Ovary (tissue), 9 donors: ENCODE data around the gene FARS2. TPM values are rescaled to one million over a fixed set of nuclear protein-coding genes. Genes with fewer than 3 reads are reported as not detected.
"Not testable (repeated sequence)": the region's sequence is repeated elsewhere in the genome, so short reads cannot be mapped to it uniquely, and the experiment has no call there.

Experiments used
- DNase-seq, 5 donors: peaks; one replicate each; pipeline ENCODE4 v3.0.0-alpha.2; 2019 to 2020
- H3K27ac ChIP-seq, 2 donors: fragments of 200-600 bp; one replicate each; pipeline versions ENCODE4 v1.5.1 to v1.8.0; 2019 to 2022
- H3K27me3 ChIP-seq: fragments of 200-600 bp; one replicate; pipeline ENCODE4 v1.8.0; 2022
- H3K36me3 ChIP-seq: fragments of 200-600 bp; sonication (generic); one replicate; pipeline ENCODE4 v1.5.1; 2019
- H3K4me1 ChIP-seq: one replicate; pipeline ENCODE4 v1.8.1; 2013; ENCODE audit warnings: mild to moderate bottlenecking, moderate library complexity; ENCODE audit not compliant: insufficient read depth
- H3K4me3 ChIP-seq: fragments of 200-600 bp; sonication (generic); one replicate; pipeline ENCODE4 v1.5.1; 2017
- H3K9me3 ChIP-seq, 2 donors: fragments of 200-600 bp in 1 of 2; sonication (generic) in 1 of 2; one replicate each; pipeline versions ENCODE4 v1.5.1 to v1.8.1; 2013 to 2019; ENCODE audit warnings: mild to moderate bottlenecking in 1 of 2, moderate library complexity in 1 of 2
- EP300 ChIP-seq: sonication (generic); formaldehyde crosslinking; IDR thresholded peaks from one replicate; pipeline ENCODE4 v1.6.1; 2017; ENCODE audit warnings: antibody characterized with exemption
- POLR2A ChIP-seq: fragments of 450-650 bp; IDR thresholded peaks from one replicate; pipeline ENCODE4 v1.6.1; 2017; ENCODE audit warnings: antibody characterized with exemption, mild to moderate bottlenecking, moderate library complexity
- WGBS, 3 donors: extraction: QIAGEN DNeasy Blood & Tissue Kit in 1 of 3; methylation state at CpG; one replicate each; pipeline versions ENCODE4 v1.1.5 to v1.1.7; 2013 to 2017; 5-methylcytosine and 5-hydroxymethylcytosine counted together
- intact Hi-C, 4 donors: fragments of 100-400 bp; cut with DNase I; formaldehyde crosslinking; loops; one replicate each; pipeline versions ENCODE4 v1.11.0 to v1.15.1; 2022 to 2023
- polyA plus RNA-seq, 2 donors: library from polyadenylated mRNA; stranded (reverse); fragments of 200-250 nt in 1 of 2; fragments of 350-450 nt in 1 of 2; fragmentation: Illumina TruSeq in 1 of 2; extraction: RNeasy Lipid Tissue Mini Kit (QIAGEN cat#74804) in 1 of 2; gene quantifications; one replicate each; pipeline ENCODE4 v1.2.3, GENCODE V29; 2013 to 2014
- total RNA-seq, 7 donors: library from RNA; depleted of rRNA in 2 of 7; stranded (reverse); fragments of >200 nt in 2 of 7; fragmentation: NEBNext Ultra II Directional in 3 of 7; extraction: Animal tissue kit (Norgen Biotek cat#: 25700) in 3 of 7; gene quantifications; one replicate each; pipeline versions ENCODE4 v1.1.0 to v1.2.4, GENCODE V29; 2016 to 2023
- TF ChIP-seq, protein P1 (sequence below), 3 donors: fragments of 450-650 bp in 2 of 3; fragments of 200-600 bp in 1 of 3; IDR thresholded peaks; one replicate each; pipeline versions ENCODE4 v1.5.1 to v1.8.0; 2016 to 2022; ENCODE audit warnings: antibody characterized with exemption in 3 of 3, mild to moderate bottlenecking in 1 of 3
- donor health status: DM: no; HTN: no; CAD: no; lungs with moderate emphysema.
- donor health status: DM: no; HTN: no; CAD: no.
- donor health status: Bipolar disorder and iron deficiency.
- donor health status: DM: yes; HTN: yes; CAD: no.
- donor health status: DM: no; HTN: no; CAD: no.
- donor health status: DM: yes; HTN: yes; CAD: no.

Gene FARS2
- total and polyA plus RNA-seq, 9 donors, result 9.2 to 17.5 (median 11.0) TPM

DNA sequence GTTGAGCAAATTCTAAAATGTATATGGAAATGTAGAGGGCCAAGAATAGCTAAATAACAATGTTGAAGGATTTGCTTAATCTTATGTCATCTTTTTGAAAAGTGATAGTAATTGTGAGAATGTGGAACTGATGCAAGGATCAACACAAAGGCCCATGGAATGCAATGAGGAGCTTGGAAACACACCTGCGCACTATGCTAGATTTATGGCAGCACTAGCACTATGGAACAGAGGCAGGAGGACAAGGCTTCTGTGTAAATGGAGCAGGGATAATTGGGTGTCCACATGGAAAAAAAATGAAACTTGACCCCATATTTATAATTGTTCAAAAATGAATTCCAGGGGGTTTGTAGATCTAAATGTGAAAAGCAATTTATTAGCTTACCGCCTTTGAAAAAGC, 298.3 kb downstream of the FARS2 start:
- H3K9me3 ChIP-seq, result no peaks in the 10 kb centered on the region
- DNase-seq, result no peak
- no peak overlapping the region for H3K4me3 ChIP-seq
- TF ChIP-seq EP300 (no peak), POLR2A (no peak)
- TF ChIP-seq, protein P1, sequence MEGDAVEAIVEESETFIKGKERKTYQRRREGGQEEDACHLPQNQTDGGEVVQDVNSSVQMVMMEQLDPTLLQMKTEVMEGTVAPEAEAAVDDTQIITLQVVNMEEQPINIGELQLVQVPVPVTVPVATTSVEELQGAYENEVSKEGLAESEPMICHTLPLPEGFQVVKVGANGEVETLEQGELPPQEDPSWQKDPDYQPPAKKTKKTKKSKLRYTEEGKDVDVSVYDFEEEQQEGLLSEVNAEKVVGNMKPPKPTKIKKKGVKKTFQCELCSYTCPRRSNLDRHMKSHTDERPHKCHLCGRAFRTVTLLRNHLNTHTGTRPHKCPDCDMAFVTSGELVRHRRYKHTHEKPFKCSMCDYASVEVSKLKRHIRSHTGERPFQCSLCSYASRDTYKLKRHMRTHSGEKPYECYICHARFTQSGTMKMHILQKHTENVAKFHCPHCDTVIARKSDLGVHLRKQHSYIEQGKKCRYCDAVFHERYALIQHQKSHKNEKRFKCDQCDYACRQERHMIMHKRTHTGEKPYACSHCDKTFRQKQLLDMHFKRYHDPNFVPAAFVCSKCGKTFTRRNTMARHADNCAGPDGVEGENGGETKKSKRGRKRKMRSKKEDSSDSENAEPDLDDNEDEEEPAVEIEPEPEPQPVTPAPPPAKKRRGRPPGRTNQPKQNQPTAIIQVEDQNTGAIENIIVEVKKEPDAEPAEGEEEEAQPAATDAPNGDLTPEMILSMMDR (IDR thresholded peaks at IDR 0.05), result no peak
- WGBS, 3 donors, result 96 to 100% (median 99%) methylated on average over 2 of the region's 2 CpGs
- H3K4me1 ChIP-seq, result no peaks in the 10 kb centered on the region
- intact Hi-C loops, result no loop called here
- no peaks in the 10 kb centered on the region for H3K36me3 ChIP-seq
- H3K27me3 ChIP-seq, result no peaks in the 10 kb centered on the region
- no peak overlapping the region for H3K27ac ChIP-seq

DNA sequence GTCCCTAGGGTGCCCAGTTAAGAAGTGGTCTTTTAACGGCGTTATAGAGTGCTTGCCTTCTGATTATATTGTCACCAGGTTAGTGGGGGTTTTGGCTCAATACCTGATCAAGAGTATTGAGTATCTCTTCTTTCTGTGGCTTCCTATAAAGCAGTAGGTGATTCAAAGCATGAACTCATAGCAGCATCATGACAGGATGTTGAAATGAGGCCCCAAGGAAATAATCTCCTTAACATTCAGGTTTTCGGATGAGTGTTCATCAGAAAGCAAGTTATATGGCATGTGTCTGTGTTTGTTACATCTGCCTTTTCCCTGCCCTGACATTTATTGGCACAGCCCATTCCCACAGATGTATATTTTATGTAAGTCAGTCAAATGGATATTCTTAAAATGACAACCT, 301.0 kb downstream of the FARS2 start:
- 65 to 93% (median 66%) methylated on average over 3 of the region's 3 CpGs for WGBS, 3 donors
- no peak overlapping the region for H3K27ac ChIP-seq
- no peaks in the 10 kb centered on the region for H3K27me3 ChIP-seq
- H3K36me3 ChIP-seq, result no peaks in the 10 kb centered on the region
- H3K4me1 ChIP-seq, result no peaks in the 10 kb centered on the region
- intact Hi-C loops, result no loop called here
- no peak for TF ChIP-seq EP300
- TF ChIP-seq, protein P1 (IDR thresholded peaks at IDR 0.05), result no peak
- no peak for TF ChIP-seq POLR2A
- H3K9me3 ChIP-seq, result no peaks in the 10 kb centered on the region
- DNase-seq, result no peak
- H3K4me3 ChIP-seq, result no peak overlapping the region

DNA sequence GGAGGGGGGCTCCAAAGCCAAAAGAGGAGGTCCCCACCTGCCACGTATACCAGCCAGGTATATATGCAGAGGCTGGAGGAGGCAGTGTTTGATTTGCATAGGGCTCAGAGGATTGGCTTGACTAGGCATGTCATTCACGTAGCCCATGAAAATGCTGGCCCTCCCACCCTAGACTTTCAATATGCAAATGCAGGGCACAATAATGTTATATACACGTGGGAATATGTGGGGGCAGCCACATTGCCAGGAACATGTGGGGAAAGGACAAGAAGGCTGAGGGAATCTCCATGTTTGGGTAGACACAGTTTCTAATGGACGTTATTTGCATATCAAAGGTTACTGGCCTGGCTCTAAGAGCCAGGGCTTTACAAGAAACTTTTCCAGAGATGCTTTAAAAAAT, 301.8 kb downstream of the FARS2 start:
- Histone ChIP-seq H3K9me3 (no peaks in the 10 kb centered on the region), H3K27me3 (no peaks in the 10 kb centered on the region), H3K36me3 (no peaks in the 10 kb centered on the region), H3K27ac (no peak overlapping the region), H3K4me1 (no peaks in the 10 kb centered on the region), H3K4me3 (no peak overlapping the region)
- intact Hi-C loops, result no loop called here
- no peak for DNase-seq
- no peak for TF ChIP-seq POLR2A
- no peak for TF ChIP-seq EP300
- TF ChIP-seq, protein P1 (IDR thresholded peaks at IDR 0.05), result no peak
- WGBS, 3 donors, result 66 to 85% (median 83%) methylated on average over 4 of the region's 4 CpGs

DNA sequence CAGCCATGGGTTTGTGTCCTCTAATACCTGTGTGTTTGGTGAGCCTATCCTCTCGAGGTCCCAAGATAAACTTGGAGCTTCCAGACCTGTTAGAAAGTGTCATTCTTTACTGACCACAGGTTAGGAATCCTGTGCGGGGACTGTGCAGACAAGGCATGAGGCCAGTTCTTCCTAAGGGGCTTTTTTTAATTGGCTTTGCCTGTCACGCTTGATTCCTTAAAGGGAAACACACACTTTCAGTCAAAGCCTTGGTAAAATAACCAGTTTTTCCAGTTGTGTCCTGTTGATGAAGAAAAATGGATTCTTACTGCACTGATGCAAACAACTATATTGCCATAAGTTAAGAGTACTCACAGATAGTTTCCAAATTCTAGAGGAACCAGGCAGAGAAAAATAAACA, 303.4 kb downstream of the FARS2 start:
- H3K4me3 ChIP-seq, DNase-seq, H3K27ac ChIP-seq, intact Hi-C loops, H3K4me1 ChIP-seq, H3K36me3 ChIP-seq, H3K9me3 ChIP-seq, H3K27me3 ChIP-seq: not testable (repeated sequence)
- WGBS, 3 donors, result 75 to 82% (median 80%) methylated on average over 3 of the region's 3 CpGs

DNA sequence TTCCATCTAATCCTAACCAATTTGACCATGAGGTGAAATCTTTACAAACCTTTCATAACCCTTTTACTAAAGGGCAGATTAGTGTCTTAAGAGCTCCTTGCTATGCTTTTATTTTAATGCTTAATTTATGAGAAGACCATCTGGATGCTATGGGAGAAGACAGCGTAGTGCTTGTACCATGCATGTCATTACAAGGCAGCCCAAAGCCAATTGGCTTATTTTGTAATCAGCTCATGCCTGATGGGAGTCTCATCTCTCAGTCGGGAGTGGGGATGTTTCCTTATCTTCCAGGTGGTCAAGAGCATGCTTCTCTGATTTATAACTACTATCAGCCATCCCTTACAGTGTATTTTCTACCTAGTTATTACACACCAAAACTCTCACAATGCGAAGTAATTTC, 304.7 kb downstream of the FARS2 start:
- DNase-seq, result no peak
- intact Hi-C loops, result no loop called here
- TF ChIP-seq, protein P1 (IDR thresholded peaks at IDR 0.05), result no peak
- TF ChIP-seq EP300 (no peak), POLR2A (no peak)
- Histone ChIP-seq H3K36me3 (no peaks in the 10 kb centered on the region), H3K27ac (no peak overlapping the region), H3K9me3 (no peaks in the 10 kb centered on the region), H3K4me3 (no peak overlapping the region), H3K27me3 (no peaks in the 10 kb centered on the region), H3K4me1 (no peaks in the 10 kb centered on the region)
- 76 to 79% (median 76%) methylated on average over 3 of the region's 3 CpGs for WGBS, 3 donors
